Endothelial cell of umbilical vein (primary cell): Measurements from ENCODE around the gene AKAP13. TPM values are rescaled to one million over a fixed set of nuclear protein-coding genes. Genes with fewer than 3 reads are reported as not detected.

ENCODE experiments used
- BruUV-seq: library from RNA; stranded (reverse); fragments of 400-500 nt; replicated peaks from 2 replicates; lab custom pipeline; 2021; lab: Mats Ljungman, UMichigan
- CTCF ChIA-PET: fragments of 300-600, 350-600 bp; sonication (Branson Sonifier 250); formaldehyde crosslinking; loops from one replicate; lab custom pipeline; 2021; ENCODE audit warnings: antibody characterized with exemption, inconsistent platforms; lab: Charles Lee
- POLR2A ChIA-PET: fragments of 300-600, 350-600 bp; sonication (Branson Sonifier 250); formaldehyde crosslinking; loops from one replicate; lab custom pipeline; 2021; ENCODE audit warnings: antibody characterized with exemption, inconsistent platforms; lab: Charles Lee
- DNase-seq: peaks from one replicate; pipeline ENCODE4 v3.0.0-alpha.2; 2011; ENCODE audit warnings: low read depth, low spot score
- FAIRE-seq: peaks from 2 replicates; lab custom pipeline; 2011; peaks lifted over from hg19 to GRCh38; lab: Jason Lieb, UNC
- H2AFZ ChIP-seq: 2 replicates; pipeline ENCODE4 v1.6.0; 2012; ENCODE audit warnings: low read depth, low read length, control low read depth, inconsistent platforms
- H3K27ac ChIP-seq: 2 replicates; pipeline ENCODE4 v1.5.1; 2011; ENCODE audit warnings: low read depth, mild to moderate bottlenecking, control low read depth, low read length, moderate library complexity; ENCODE audit not compliant: insufficient read depth
- H3K27me3 ChIP-seq, 2 experiments: 2 replicates each; pipeline versions ENCODE4 v1.6.0 to v1.6.1; 2011; ENCODE audit warnings: low read length in 2 of 2, mixed read lengths in 1 of 2; ENCODE audit not compliant: control insufficient read depth in 2 of 2, insufficient read depth in 2 of 2
- H3K36me3 ChIP-seq, 2 experiments: 2 replicates in 1 of 2; 3 replicates in 1 of 2; pipeline ENCODE4 v1.5.1; 2011; ENCODE audit warnings: low read length in 2 of 2, mild to moderate bottlenecking in 1 of 2, moderate library complexity in 1 of 2; ENCODE audit not compliant: control insufficient read depth in 2 of 2, insufficient read depth in 2 of 2; ENCODE audit errors: extremely low read depth in 1 of 2
- H3K4me1 ChIP-seq: 3 replicates; pipeline ENCODE4 v1.5.1; 2011; ENCODE audit warnings: mild to moderate bottlenecking, low read length; ENCODE audit not compliant: control insufficient read depth, insufficient read depth; ENCODE audit errors: extremely low read depth
- H3K4me2 ChIP-seq: 2 replicates; pipeline ENCODE4 v1.6.1; 2011; ENCODE audit warnings: low read length, control low read depth, mixed read lengths; ENCODE audit not compliant: insufficient read depth
- H3K4me3 ChIP-seq, 3 experiments: fragments of 200-600 bp in 1 of 3; sonication (generic), shearing (Covaris generic) in 1 of 3; replicated peaks in 1 of 3; 2 replicates each; pipeline ENCODE4 v1.5.1; 2011 to 2016; ENCODE audit warnings: control low read depth in 3 of 3, low read length in 3 of 3, mild to moderate bottlenecking in 2 of 3, inconsistent platforms in 1 of 3, low read depth in 1 of 3, moderate library complexity in 1 of 3; ENCODE audit not compliant: insufficient read depth in 1 of 3
- H3K79me2 ChIP-seq: 2 replicates; pipeline ENCODE4 v1.6.0; 2012; ENCODE audit warnings: low read length, inconsistent platforms; ENCODE audit not compliant: control insufficient read depth, insufficient read depth
- H3K9ac ChIP-seq: replicated peaks from 2 replicates; pipeline ENCODE3; 2011; ENCODE audit warnings: low read length, control low read depth; ENCODE audit not compliant: insufficient read depth; ENCODE audit errors: extremely low read depth
- H3K9me1 ChIP-seq: replicated peaks from 3 replicates; pipeline ENCODE4 v1.6.0; 2011; ENCODE audit warnings: mild to moderate bottlenecking, low read length; ENCODE audit not compliant: control insufficient read depth, insufficient read depth; ENCODE audit errors: extremely low read depth
- H3K9me3 ChIP-seq: replicated peaks from 2 replicates; pipeline ENCODE4 v1.5.1; 2012; ENCODE audit warnings: low read length, inconsistent platforms; ENCODE audit not compliant: control insufficient read depth, insufficient read depth
- H4K20me1 ChIP-seq: replicated peaks from 2 replicates; pipeline ENCODE3; 2011; ENCODE audit warnings: mild to moderate bottlenecking, low read length; ENCODE audit not compliant: control insufficient read depth, insufficient read depth; ENCODE audit errors: extremely low read depth
- EZH2 ChIP-seq: IDR thresholded peaks from 2 replicates; pipeline ENCODE4 v1.6.1; 2012; ENCODE audit warnings: borderline replicate concordance, low read depth, mild to moderate bottlenecking, moderate library complexity, low read length, inconsistent platforms; ENCODE audit not compliant: severe bottlenecking
- FOS ChIP-seq: IDR thresholded peaks from 2 replicates; pipeline ENCODE4 v1.6.1; 2011; ENCODE audit warnings: mild to moderate bottlenecking, low read length, moderate library complexity, borderline replicate concordance; ENCODE audit not compliant: insufficient read depth
- GATA2 ChIP-seq: IDR thresholded peaks from 2 replicates; pipeline ENCODE4 v1.7.0; 2011; ENCODE audit warnings: low read depth, mild to moderate bottlenecking, moderate library complexity, mixed read lengths, low read length; ENCODE audit not compliant: insufficient read length, insufficient read depth
- JUN ChIP-seq: IDR thresholded peaks from 2 replicates; pipeline ENCODE4 v1.6.1; 2011; ENCODE audit warnings: borderline replicate concordance, low read depth; ENCODE audit not compliant: insufficient read length, insufficient read depth
- MYC ChIP-seq: IDR thresholded peaks from one replicate; pipeline ENCODE4 v1.6.1; 2011; ENCODE audit warnings: mild to moderate bottlenecking, low read depth, low read length
- POLR2A ChIP-seq: IDR thresholded peaks from 2 replicates; pipeline ENCODE4 v1.6.1; 2012; ENCODE audit warnings: low read depth, mild to moderate bottlenecking, control low read depth, low read length
- POLR2AphosphoS5 ChIP-seq: IDR thresholded peaks from 2 replicates; pipeline ENCODE4 v1.6.1; 2012; ENCODE audit warnings: low read depth, mild to moderate bottlenecking, control low read depth, low read length, moderate library complexity; ENCODE audit not compliant: insufficient read depth
- dilution Hi-C: fragments of 300-500 bp; cut with MboI; formaldehyde crosslinking; loops from one replicate; pipeline ENCODE4 v1.15.0; 2019; ENCODE audit warnings: low sequenced_read_pairs; ENCODE audit not compliant: extremely low pct_ligation_motif_present
- intact Hi-C: fragments of 100-400 bp; cut with micrococcal nuclease; formaldehyde crosslinking; loops from one replicate; pipeline ENCODE4 v1.10.0; 2022
- polyA plus RNA-seq, 4 experiments: library from polyadenylated mRNA; depleted of rRNA in 3 of 4; stranded (reverse) in 3 of 4; unstranded in 1 of 4; fragments of >200 nt; gene quantifications; 2 replicates each; pipeline versions ENCODE4 v1.2.1 to v1.2.3, GENCODE V29; 2011 to 2012; ENCODE audit warnings: missing spikeins in 1 of 4
- total RNA-seq: library from RNA; stranded (reverse); gene quantifications from 2 replicates; pipeline ENCODE4 v1.2.3, GENCODE V29; 2021
- TF ChIP-seq, protein P1 (sequence below): IDR thresholded peaks from 2 replicates; pipeline ENCODE4 v1.6.1; 2011; ENCODE audit not compliant: insufficient read depth, insufficient read length
- TF ChIP-seq, protein P2 (sequence below), 2 donors: IDR thresholded peaks; 1 replicate in 1 of 2; 2 replicates in 1 of 2; pipeline ENCODE4 v1.5.1; 2011; ENCODE audit warnings: low read length in 2 of 2, mild to moderate bottlenecking in 2 of 2, moderate library complexity in 2 of 2, control low read depth in 1 of 2, inconsistent platforms in 1 of 2, low read depth in 1 of 2; ENCODE audit not compliant: insufficient read depth in 1 of 2; ENCODE audit errors: extremely low read depth in 1 of 2

AKAP13 gene
- total and polyA plus RNA-seq, 2 donors (not counting 3 experiments of a cell fraction or from before 2014, with no cell fraction given), result 22.8 to 87.8 TPM

GRCh38 chr15:85397926-85398325 is 17.5 kb downstream of the AKAP13 start:
- Histone ChIP-seq H3K4me1 (peaks cover 37% of the 10 kb centered on the region), H3K9me3 (no peaks in the 10 kb centered on the region), H3K4me2 (no peak overlapping the region), H3K27me3 (no peaks in the 10 kb centered on the region), H3K79me2 (peaks cover 83% of the 10 kb centered on the region), H4K20me1 (no peaks in the 10 kb centered on the region), H3K9me1 (peaks cover 6% of the 10 kb centered on the region), H3K27ac (no peak overlapping the region), H3K36me3 (no peaks in the 10 kb centered on the region), H3K4me3 (no peak overlapping the region), H2AFZ (no peak overlapping the region), H3K9ac (no peak overlapping the region)
- dilution Hi-C loops, result no loop called here
- TF ChIP-seq POLR2AphosphoS5 (no peak), GATA2 (no peak), JUN (no peak), EZH2 (no peak), POLR2A (no peak), FOS (no peak)
- TF ChIP-seq, protein P1, sequence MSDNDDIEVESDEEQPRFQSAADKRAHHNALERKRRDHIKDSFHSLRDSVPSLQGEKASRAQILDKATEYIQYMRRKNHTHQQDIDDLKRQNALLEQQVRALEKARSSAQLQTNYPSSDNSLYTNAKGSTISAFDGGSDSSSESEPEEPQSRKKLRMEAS, result no peak
- CTCF ChIA-PET, result interaction anchor here (1.9 kb wide), 1 partner anchor 16 kb away, joined by 8 read pairs; no protein-coding TSS in a partner anchor
- POLR2A ChIA-PET, result interaction anchor here (0.6 kb wide), 1 partner anchor 71 kb away, joined by 13 read pairs; no protein-coding TSS in a partner anchor
- intact Hi-C loops, result no loop called here
- FAIRE-seq, result no peak
- DNase-seq, result no peak
- BruUV-seq, result no TSS peak

GRCh38 chr15:85398822-85399221 is 18.4 kb downstream of the AKAP13 start:
- peaks cover 6% of the 10 kb centered on the region for H3K9me1 ChIP-seq
- H3K4me3 ChIP-seq, result no peak overlapping the region
- dilution Hi-C loops (no loop called here), intact Hi-C loops (no loop called here)
- no TSS peak for BruUV-seq
- H3K36me3 ChIP-seq, result no peaks in the 10 kb centered on the region
- no peak overlapping the region for H2AFZ ChIP-seq
- POLR2A ChIA-PET, result no interaction called here
- H3K27me3 ChIP-seq, result no peaks in the 10 kb centered on the region
- DNase-seq, result no peak
- no peaks in the 10 kb centered on the region for H4K20me1 ChIP-seq
- H3K4me1 ChIP-seq, result peaks cover 40% of the 10 kb centered on the region
- TF ChIP-seq JUN (no peak), POLR2A (no peak), FOS (no peak), MYC (no peak)
- TF ChIP-seq, protein P2, sequence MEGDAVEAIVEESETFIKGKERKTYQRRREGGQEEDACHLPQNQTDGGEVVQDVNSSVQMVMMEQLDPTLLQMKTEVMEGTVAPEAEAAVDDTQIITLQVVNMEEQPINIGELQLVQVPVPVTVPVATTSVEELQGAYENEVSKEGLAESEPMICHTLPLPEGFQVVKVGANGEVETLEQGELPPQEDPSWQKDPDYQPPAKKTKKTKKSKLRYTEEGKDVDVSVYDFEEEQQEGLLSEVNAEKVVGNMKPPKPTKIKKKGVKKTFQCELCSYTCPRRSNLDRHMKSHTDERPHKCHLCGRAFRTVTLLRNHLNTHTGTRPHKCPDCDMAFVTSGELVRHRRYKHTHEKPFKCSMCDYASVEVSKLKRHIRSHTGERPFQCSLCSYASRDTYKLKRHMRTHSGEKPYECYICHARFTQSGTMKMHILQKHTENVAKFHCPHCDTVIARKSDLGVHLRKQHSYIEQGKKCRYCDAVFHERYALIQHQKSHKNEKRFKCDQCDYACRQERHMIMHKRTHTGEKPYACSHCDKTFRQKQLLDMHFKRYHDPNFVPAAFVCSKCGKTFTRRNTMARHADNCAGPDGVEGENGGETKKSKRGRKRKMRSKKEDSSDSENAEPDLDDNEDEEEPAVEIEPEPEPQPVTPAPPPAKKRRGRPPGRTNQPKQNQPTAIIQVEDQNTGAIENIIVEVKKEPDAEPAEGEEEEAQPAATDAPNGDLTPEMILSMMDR (IDR thresholded peaks at IDR 0.05; ENCODE audit: extremely low read depth in 1 of 2, insufficient read depth in 1 of 2, low read depth in 1 of 2, low read length in 2 of 2), result no peak
- no peak overlapping the region for H3K27ac ChIP-seq
- no peak overlapping the region for H3K9ac ChIP-seq
- H3K79me2 ChIP-seq, result peaks cover 82% of the 10 kb centered on the region
- H3K9me3 ChIP-seq, result no peaks in the 10 kb centered on the region
- CTCF ChIA-PET, result no interaction called here
- H3K4me2 ChIP-seq, result no peak overlapping the region
- FAIRE-seq, result no peak
